SK-MEL-5 (cell line): ENCODE measurements around the gene DBNDD1. TPM values are rescaled to one million over a fixed set of nuclear protein-coding genes. Genes with fewer than 3 reads are reported as not detected.
"Not testable (repeated sequence)": the region's sequence is repeated elsewhere in the genome, so short reads cannot be mapped to it uniquely, and the experiment has no call there.

Experiments
- DNase-seq: peaks from one replicate; pipeline ENCODE4 v3.0.0-alpha.2; 2016; ENCODE audit warnings: low read depth, low spot score
- in situ Hi-C: cut with HindIII; loops from 2 replicates; pipeline ENCODE4 v1.10.0; 2016; ENCODE audit warnings: low sequenced_read_pairs, high pct_unique_total_duplicates, low pct_unique_long_range_greater_than_20kb
- polyA plus RNA-seq, 2 experiments: library from polyadenylated mRNA; depleted of rRNA; stranded (reverse); fragments of >200 nt; gene quantifications; 2 replicates each; pipeline ENCODE4 v1.2.3, GENCODE V29; 2015
- total RNA-seq: library from RNA; depleted of rRNA; stranded (reverse); fragments of >200 nt; shearing (Covaris generic); gene quantifications from 2 replicates; pipeline ENCODE4 v1.2.3, GENCODE V29; 2014; rRNA removed

DBNDD1 gene
- 22.9 and 23.1 TPM in 2 replicates for total RNA-seq
- polyA plus RNA-seq (2015; cell fraction: cytosol; rRNA removed), result 81.2 and 93.1 TPM in 2 replicates
- 22.1 and 22.3 TPM in 2 replicates for polyA plus RNA-seq (2015; cell fraction: nucleus; rRNA removed)

- no peak for DNase-seq
- in situ Hi-C loops, result no loop called here
Measured at GRCh38 chr16:90018652-90019542, at the start of gene DBNDD1. DBNDD1 (minus strand) TSS chr16:90019456; CDS start chr16:90019341, 115 bp downstream.

- no peak for DNase-seq
- in situ Hi-C loops, result no loop called here
Measured at GRCh38 chr16:90061437-90061836, 42.2 kb upstream of the DBNDD1 start.

GRCh38 chr16:90057738-90058173, 38.5 kb upstream of the DBNDD1 start:
- DNase-seq, result no peak
- in situ Hi-C loops, result no loop called here

- DNase-seq, in situ Hi-C loops: not testable (repeated sequence)
Measured at GRCh38 chr16:90056521-90056920, 37.3 kb upstream of the DBNDD1 start.

- no peak for DNase-seq
- in situ Hi-C loops, result no loop called here
Measured at GRCh38 chr16:90055371-90055770, 36.1 kb upstream of the DBNDD1 start.

GRCh38 chr16:90054554-90054953, 35.3 kb upstream of the DBNDD1 start:
- no peak for DNase-seq
- in situ Hi-C loops, result no loop called here

- in situ Hi-C loops, result no loop called here
- DNase-seq, result no peak
Measured at GRCh38 chr16:90053902-90054500, 34.7 kb upstream of the DBNDD1 start.

GRCh38 chr16:90050969-90051368, 31.7 kb upstream of the DBNDD1 start:
- no peak for DNase-seq
- in situ Hi-C loops, result no loop called here

- DNase-seq, result no peak
- in situ Hi-C loops, result no loop called here
Measured at GRCh38 chr16:90048737-90049330, 29.6 kb upstream of the DBNDD1 start.

- DNase-seq, result no peak
- in situ Hi-C loops, result no loop called here
Measured at GRCh38 chr16:90048347-90048722, 29.1 kb upstream of the DBNDD1 start.

GRCh38 chr16:90047714-90048346, 28.6 kb upstream of the DBNDD1 start:
- in situ Hi-C loops, result no loop called here

GRCh38 chr16:90046971-90047713, 27.9 kb upstream of the DBNDD1 start:
- in situ Hi-C loops, result no loop called here
- no peak for DNase-seq

More at GRCh38 chr16:90047714-90048346, 28.6 kb upstream of the DBNDD1 start:
- DNase-seq, result no peak

- DNase-seq, result no peak
- in situ Hi-C loops, result no loop called here
Measured at GRCh38 chr16:90046122-90046970, 27.1 kb upstream of the DBNDD1 start.

GRCh38 chr16:90044111-90044551, 24.9 kb upstream of the DBNDD1 start:
- DNase-seq, result no peak
- in situ Hi-C loops, result no loop called here

GRCh38 chr16:90043526-90043925, 24.3 kb upstream of the DBNDD1 start:
- DNase-seq, result no peak
- in situ Hi-C loops, result no loop called here

- in situ Hi-C loops, result no loop called here
- no peak for DNase-seq
Measured at GRCh38 chr16:90042946-90043514, 23.8 kb upstream of the DBNDD1 start.
